ENCODE results near the gene PRKACB. TPM values are rescaled to one million over a fixed set of nuclear protein-coding genes. Genes with fewer than 3 reads are reported as not detected.

PRKACB gene
- total RNA-seq, 1 donor from 2014 or later: 19.1 TPM

GRCh38 chr1:84164567-84165021 is 20.5 kb downstream of the PRKACB start:
- Mint-ChIP-seq H3K36me3 (ENCODE audit: low read depth) (peaks cover 18% of the 10 kb centered on the region), H3K27me3 (no peaks in the 10 kb centered on the region), H3K9me3 (peaks cover 3% of the 10 kb centered on the region), H3K4me3 (peak overlapping the region; percentile 70), H3K27ac (peak overlapping the region; percentile 54), H3K4me1 (peaks cover 44% of the 10 kb centered on the region)
- DNase-seq: no peak
- intact Hi-C loops (cut with micrococcal nuclease): no loop called here

DNA sequence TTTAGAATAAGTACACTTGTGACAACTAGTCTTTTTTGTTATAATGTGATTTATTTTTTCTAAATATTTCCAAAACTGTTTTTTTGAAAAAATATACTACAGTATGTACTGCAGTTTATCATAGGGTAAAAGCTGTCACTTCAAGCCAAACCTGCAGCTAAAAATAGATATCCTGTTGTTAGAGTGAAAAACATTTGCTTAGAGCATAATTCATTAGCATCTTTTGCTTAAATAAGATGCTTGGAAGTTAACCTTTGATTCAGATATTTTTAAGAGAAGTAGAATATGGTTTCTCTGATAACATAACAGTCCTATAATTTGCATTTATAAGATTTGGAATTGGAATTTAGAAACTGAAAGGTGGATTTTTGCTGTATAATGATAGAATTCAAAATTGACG is 21.5 kb downstream of the PRKACB start:
- H3K27ac Mint-ChIP-seq: no peak overlapping the region
- no peak for DNase-seq
- H3K4me1 Mint-ChIP-seq: peaks cover 42% of the 10 kb centered on the region
- peaks cover 17% of the 10 kb centered on the region for H3K36me3 Mint-ChIP-seq (ENCODE audit: low read depth)
- H3K9me3 Mint-ChIP-seq: peaks cover 3% of the 10 kb centered on the region
- H3K4me3 Mint-ChIP-seq: peak overlapping the region; percentile 25
- no peaks in the 10 kb centered on the region for H3K27me3 Mint-ChIP-seq
- intact Hi-C loops (cut with micrococcal nuclease): no loop called here

GRCh38 chr1:84166797-84167196 is 22.7 kb downstream of the PRKACB start:
- peaks cover 37% of the 10 kb centered on the region for H3K4me1 Mint-ChIP-seq
- no peak for DNase-seq
- intact Hi-C loops (cut with micrococcal nuclease): no loop called here
- peaks cover 3% of the 10 kb centered on the region for H3K9me3 Mint-ChIP-seq
- H3K27ac Mint-ChIP-seq: no peak overlapping the region
- H3K36me3 Mint-ChIP-seq (ENCODE audit: low read depth): peaks cover 16% of the 10 kb centered on the region
- no peaks in the 10 kb centered on the region for H3K27me3 Mint-ChIP-seq
- peak overlapping the region; percentile 6 for H3K4me3 Mint-ChIP-seq

GRCh38 chr1:84168783-84169182 is 24.7 kb downstream of the PRKACB start:
- no peak overlapping the region for H3K4me3 Mint-ChIP-seq
- no peak for DNase-seq
- intact Hi-C loops (cut with micrococcal nuclease): no loop called here
- H3K9me3 Mint-ChIP-seq: peaks cover 3% of the 10 kb centered on the region
- peaks cover 6% of the 10 kb centered on the region for H3K36me3 Mint-ChIP-seq (ENCODE audit: low read depth)
- H3K27ac Mint-ChIP-seq: no peak overlapping the region
- H3K4me1 Mint-ChIP-seq: peaks cover 25% of the 10 kb centered on the region
- H3K27me3 Mint-ChIP-seq: no peaks in the 10 kb centered on the region

DNA sequence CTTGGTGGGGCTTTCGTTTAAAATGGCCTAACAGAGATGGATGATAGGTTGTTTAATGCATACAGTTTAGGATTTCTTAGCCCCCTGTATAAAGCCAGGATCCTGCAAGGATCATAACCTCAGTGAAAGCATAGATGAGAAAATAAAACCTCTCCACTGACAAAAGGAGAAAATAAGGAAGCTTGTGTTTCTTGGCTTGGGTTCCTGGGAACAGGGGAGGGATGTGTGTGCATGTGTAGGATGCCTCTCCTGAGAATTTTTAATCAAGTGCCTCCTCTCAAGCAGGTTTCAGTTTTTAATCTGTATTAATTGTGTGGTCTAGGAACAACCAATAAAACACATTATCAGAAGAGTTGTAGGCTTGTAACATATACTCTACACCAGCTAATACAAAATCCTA is 26.1 kb downstream of the PRKACB start:
- Mint-ChIP-seq H3K36me3 (ENCODE audit: low read depth) (peaks cover 6% of the 10 kb centered on the region), H3K27me3 (no peaks in the 10 kb centered on the region), H3K4me3 (no peak overlapping the region), H3K27ac (no peak overlapping the region), H3K4me1 (peaks cover 22% of the 10 kb centered on the region), H3K9me3 (peaks cover 3% of the 10 kb centered on the region)
- intact Hi-C loops (cut with micrococcal nuclease): no loop called here
- DNase-seq: no peak

- no peak for DNase-seq
- H3K9me3 Mint-ChIP-seq: peaks cover 3% of the 10 kb centered on the region
- H3K4me3 Mint-ChIP-seq: no peak overlapping the region
- intact Hi-C loops (cut with micrococcal nuclease): no loop called here
- H3K4me1 Mint-ChIP-seq: peaks cover 20% of the 10 kb centered on the region
- H3K27ac Mint-ChIP-seq: no peak overlapping the region
- peaks cover 6% of the 10 kb centered on the region for H3K36me3 Mint-ChIP-seq (ENCODE audit: low read depth)
- H3K27me3 Mint-ChIP-seq: no peaks in the 10 kb centered on the region
These were observed 27.4 kb downstream of the PRKACB start for GRCh38 chr1:84171481-84171880.

DNA sequence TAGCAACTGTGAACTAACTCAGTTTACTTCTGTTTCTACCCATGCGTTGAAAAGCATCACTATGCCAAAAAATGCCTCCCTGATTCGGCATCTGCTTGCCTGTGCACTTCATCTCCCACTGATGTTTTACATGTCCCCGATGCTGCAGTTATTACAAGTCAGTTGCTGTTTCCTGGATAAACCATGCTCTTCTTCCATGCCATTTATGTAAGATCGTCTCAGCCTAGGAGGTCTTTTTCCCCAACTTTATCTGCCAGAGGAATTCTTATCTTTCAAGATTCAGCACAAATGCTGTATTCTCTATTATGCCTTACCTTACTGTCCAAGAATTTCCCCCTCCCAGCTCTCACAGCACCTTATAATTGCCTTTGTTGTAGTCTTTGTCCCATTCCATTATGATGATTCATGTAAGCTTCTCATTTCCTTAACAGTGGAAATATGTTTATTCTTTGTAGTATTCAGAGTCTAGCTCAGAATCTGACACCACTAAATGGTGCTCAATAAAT is 30.0 kb downstream of the PRKACB start:
- Mint-ChIP-seq H3K27ac (no peak overlapping the region), H3K4me1 (peaks cover 4% of the 10 kb centered on the region), H3K27me3 (no peaks in the 10 kb centered on the region), H3K4me3 (no peak overlapping the region), H3K36me3 (ENCODE audit: low read depth) (peaks cover 4% of the 10 kb centered on the region), H3K9me3 (no peaks in the 10 kb centered on the region)
- intact Hi-C loops (cut with micrococcal nuclease): no loop called here
- DNase-seq: no peak

- Mint-ChIP-seq H3K36me3 (ENCODE audit: low read depth) (peaks cover 20% of the 10 kb centered on the region), H3K27ac (no peak overlapping the region), H3K27me3 (no peaks in the 10 kb centered on the region), H3K9me3 (no peaks in the 10 kb centered on the region), H3K4me1 (no peaks in the 10 kb centered on the region), H3K4me3 (no peak overlapping the region)
- no peak for DNase-seq
- intact Hi-C loops (cut with micrococcal nuclease): no loop called here
These were observed 37.4 kb downstream of the PRKACB start for GRCh38 chr1:84181350-84182005.

- H3K27ac Mint-ChIP-seq: no peak overlapping the region
- H3K4me3 Mint-ChIP-seq: no peak overlapping the region
- intact Hi-C loops (cut with micrococcal nuclease): no loop called here
- H3K36me3 Mint-ChIP-seq (ENCODE audit: low read depth): peaks cover 53% of the 10 kb centered on the region
- no peaks in the 10 kb centered on the region for H3K27me3 Mint-ChIP-seq
- peaks cover 18% of the 10 kb centered on the region for H3K9me3 Mint-ChIP-seq
- H3K4me1 Mint-ChIP-seq: no peaks in the 10 kb centered on the region
- DNase-seq: no peak
These were observed 46.4 kb downstream of the PRKACB start for GRCh38 chr1:84190455-84190854.

DNA sequence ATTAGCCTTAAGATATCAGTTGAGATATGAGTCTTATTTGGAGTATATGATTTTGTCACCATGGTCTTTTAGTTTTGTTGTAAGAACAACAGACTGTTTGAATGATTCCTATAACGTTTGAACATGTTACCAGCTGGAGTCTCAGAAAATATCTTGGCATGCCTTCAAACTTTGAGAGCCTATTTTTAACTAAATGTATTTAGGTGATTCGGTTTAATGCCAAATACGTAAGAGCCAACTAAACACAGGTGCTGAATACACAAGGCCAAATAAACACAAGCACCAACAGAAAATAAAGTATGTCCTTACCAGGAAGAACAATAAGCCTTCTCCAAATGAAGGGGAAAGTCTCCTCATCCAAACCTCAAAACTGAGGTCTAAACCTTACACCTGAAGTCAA is 48.6 kb downstream of the PRKACB start:
- Mint-ChIP-seq H3K36me3 (ENCODE audit: low read depth) (peaks cover 57% of the 10 kb centered on the region), H3K27me3 (no peaks in the 10 kb centered on the region), H3K4me1 (no peaks in the 10 kb centered on the region), H3K27ac (no peak overlapping the region), H3K9me3 (peaks cover 18% of the 10 kb centered on the region), H3K4me3 (no peak overlapping the region)
- intact Hi-C loops (cut with micrococcal nuclease): no loop called here
- no peak for DNase-seq

DNA sequence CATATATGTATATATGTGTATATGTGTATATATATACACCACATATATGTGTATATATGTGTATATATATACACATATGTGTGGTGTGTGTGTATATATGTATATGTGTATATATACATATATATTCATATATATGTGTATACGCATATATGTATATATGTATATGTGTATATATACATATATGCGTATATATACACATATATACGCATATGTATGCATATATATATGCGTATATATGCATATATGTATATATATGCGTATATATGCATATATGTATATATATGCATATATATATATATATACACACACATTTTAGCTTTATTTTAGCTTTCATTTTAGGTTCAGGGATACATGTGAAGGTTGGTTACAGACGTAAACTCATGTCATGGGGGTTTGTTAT is 54.8 kb downstream of the PRKACB start:
- H3K27me3 Mint-ChIP-seq: no peaks in the 10 kb centered on the region
- no peak overlapping the region for H3K27ac Mint-ChIP-seq
- H3K4me3 Mint-ChIP-seq: no peak overlapping the region
- H3K9me3 Mint-ChIP-seq: peaks cover 7% of the 10 kb centered on the region
- no peak for DNase-seq
- no peaks in the 10 kb centered on the region for H3K4me1 Mint-ChIP-seq
- peaks cover 44% of the 10 kb centered on the region for H3K36me3 Mint-ChIP-seq (ENCODE audit: low read depth)
- intact Hi-C loops (cut with micrococcal nuclease): no loop called here

- no peak for DNase-seq
- peaks cover 42% of the 10 kb centered on the region for H3K36me3 Mint-ChIP-seq (ENCODE audit: low read depth)
- no peaks in the 10 kb centered on the region for H3K27me3 Mint-ChIP-seq
- no peak overlapping the region for H3K4me3 Mint-ChIP-seq
- H3K9me3 Mint-ChIP-seq: peaks cover 7% of the 10 kb centered on the region
- intact Hi-C loops (cut with micrococcal nuclease): no loop called here
- H3K27ac Mint-ChIP-seq: no peak overlapping the region
- H3K4me1 Mint-ChIP-seq: no peaks in the 10 kb centered on the region
These were observed 55.2 kb downstream of the PRKACB start for GRCh38 chr1:84199257-84199656.

GRCh38 chr1:84202126-84202525 is 58.1 kb downstream of the PRKACB start:
- intact Hi-C loops (cut with micrococcal nuclease): no loop called here
- DNase-seq: no peak
- Mint-ChIP-seq H3K27me3 (no peaks in the 10 kb centered on the region), H3K36me3 (ENCODE audit: low read depth) (peaks cover 47% of the 10 kb centered on the region), H3K4me3 (no peak overlapping the region), H3K27ac (no peak overlapping the region), H3K9me3 (peaks cover 7% of the 10 kb centered on the region), H3K4me1 (no peaks in the 10 kb centered on the region)

DNA sequence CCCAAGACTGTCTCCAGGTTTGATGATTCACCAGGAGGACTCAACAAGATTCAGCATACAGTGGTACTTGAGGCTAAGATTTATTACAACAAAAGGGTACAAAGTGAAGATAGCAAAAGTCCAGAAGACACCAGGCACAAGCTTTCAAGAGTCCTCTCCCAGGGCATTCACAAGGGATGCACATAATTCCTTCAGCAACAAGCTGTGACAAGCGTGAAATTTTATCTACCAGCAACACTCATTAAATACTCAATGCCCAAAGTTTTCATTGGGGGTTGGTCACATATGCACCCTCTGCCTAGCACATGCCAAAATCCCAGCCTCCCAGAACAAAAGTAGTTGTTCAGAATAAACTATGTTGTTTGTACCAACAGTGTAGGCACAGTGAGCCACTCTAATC is 62.3 kb downstream of the PRKACB start:
- peaks cover 5% of the 10 kb centered on the region for H3K9me3 Mint-ChIP-seq
- no peaks in the 10 kb centered on the region for H3K4me1 Mint-ChIP-seq
- H3K36me3 Mint-ChIP-seq (ENCODE audit: low read depth): peaks cover 39% of the 10 kb centered on the region
- no peak overlapping the region for H3K4me3 Mint-ChIP-seq
- intact Hi-C loops (cut with micrococcal nuclease): no loop called here
- DNase-seq: no peak
- no peaks in the 10 kb centered on the region for H3K27me3 Mint-ChIP-seq
- no peak overlapping the region for H3K27ac Mint-ChIP-seq

- no peaks in the 10 kb centered on the region for H3K4me1 Mint-ChIP-seq
- no peaks in the 10 kb centered on the region for H3K27me3 Mint-ChIP-seq
- H3K4me3 Mint-ChIP-seq: no peak overlapping the region
- H3K36me3 Mint-ChIP-seq (ENCODE audit: low read depth): peaks cover 33% of the 10 kb centered on the region
- intact Hi-C loops (cut with micrococcal nuclease): no loop called here
- no peak overlapping the region for H3K27ac Mint-ChIP-seq
- DNase-seq: no peak
- H3K9me3 Mint-ChIP-seq: peaks cover 5% of the 10 kb centered on the region
These were observed 64.9 kb downstream of the PRKACB start for GRCh38 chr1:84208935-84209334.

Measured in activated CD4-positive, alpha-beta T cell treated with anti-CD3 and anti-CD28 coated beads, Interleukin-2, amount 10 ng/mL, durations not matched to agents 24 days and 14 days (primary cell).